ENCODE results near the gene ZNF496.

DNA sequence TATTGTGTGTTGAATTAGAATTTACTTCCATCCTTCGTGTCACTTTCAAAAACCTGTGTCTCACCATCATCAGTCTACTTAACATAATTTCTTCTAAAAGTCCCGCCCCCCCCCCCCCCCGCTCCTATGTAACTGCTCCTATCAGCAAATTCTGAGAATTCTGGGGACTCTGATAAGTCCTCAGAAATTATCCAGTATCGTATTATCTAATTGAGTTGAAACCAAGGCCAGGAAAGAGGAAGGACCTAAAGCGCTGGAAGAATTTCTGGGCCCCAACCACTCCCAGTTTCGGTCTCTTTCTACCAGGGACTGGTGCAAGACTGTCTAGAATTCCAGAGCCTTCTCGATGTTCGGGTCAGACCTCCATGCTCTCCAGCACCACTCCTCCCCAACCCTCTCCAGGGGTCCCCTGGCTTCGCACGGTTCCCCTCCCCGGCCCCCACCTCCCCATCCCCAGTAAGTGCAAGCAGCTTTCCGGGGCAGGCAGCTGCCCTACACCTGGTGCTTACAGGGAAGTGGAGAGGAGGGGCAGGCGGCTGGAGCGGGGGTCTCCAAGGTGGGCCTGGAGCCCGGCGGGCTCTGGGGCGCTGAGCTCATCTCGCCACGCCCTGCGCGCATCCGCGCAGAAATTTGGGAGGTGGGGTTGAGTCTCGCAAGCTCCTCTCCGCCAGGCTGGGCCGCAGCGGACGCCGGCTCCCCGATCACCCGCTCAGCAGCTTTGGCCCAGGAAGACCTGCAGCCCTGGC lies 16.0 kb upstream of the ZNF496 start:
- TF ChIP-seq, protein P1, sequence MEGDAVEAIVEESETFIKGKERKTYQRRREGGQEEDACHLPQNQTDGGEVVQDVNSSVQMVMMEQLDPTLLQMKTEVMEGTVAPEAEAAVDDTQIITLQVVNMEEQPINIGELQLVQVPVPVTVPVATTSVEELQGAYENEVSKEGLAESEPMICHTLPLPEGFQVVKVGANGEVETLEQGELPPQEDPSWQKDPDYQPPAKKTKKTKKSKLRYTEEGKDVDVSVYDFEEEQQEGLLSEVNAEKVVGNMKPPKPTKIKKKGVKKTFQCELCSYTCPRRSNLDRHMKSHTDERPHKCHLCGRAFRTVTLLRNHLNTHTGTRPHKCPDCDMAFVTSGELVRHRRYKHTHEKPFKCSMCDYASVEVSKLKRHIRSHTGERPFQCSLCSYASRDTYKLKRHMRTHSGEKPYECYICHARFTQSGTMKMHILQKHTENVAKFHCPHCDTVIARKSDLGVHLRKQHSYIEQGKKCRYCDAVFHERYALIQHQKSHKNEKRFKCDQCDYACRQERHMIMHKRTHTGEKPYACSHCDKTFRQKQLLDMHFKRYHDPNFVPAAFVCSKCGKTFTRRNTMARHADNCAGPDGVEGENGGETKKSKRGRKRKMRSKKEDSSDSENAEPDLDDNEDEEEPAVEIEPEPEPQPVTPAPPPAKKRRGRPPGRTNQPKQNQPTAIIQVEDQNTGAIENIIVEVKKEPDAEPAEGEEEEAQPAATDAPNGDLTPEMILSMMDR (IDR thresholded peaks at IDR 0.05; ENCODE audit: borderline replicate concordance, extremely low read depth, low read length, poor library complexity, severe bottlenecking) = no peak
- no peak for TF ChIP-seq EZH2 (IDR thresholded peaks at IDR 0.05; ENCODE audit: borderline replicate concordance, low read depth, low read length, severe bottlenecking)
